HUES64 (cell line): ENCODE measurements around the gene HYOU1.

Experiments used
- H3K27ac ChIP-seq: 2 replicates; pipeline ENCODE4 v1.7.0; 2013; ENCODE audit warnings: low read depth, low read length, inconsistent platforms
- H3K27me3 ChIP-seq: 2 replicates; pipeline ENCODE4 v1.6.1; 2013; ENCODE audit warnings: mild to moderate bottlenecking, low read length; ENCODE audit not compliant: insufficient read depth
- H3K36me3 ChIP-seq: 2 replicates; pipeline ENCODE4 v1.6.1; 2013; ENCODE audit warnings: mild to moderate bottlenecking, low read length; ENCODE audit not compliant: insufficient read depth
- H3K4me1 ChIP-seq: 2 replicates; pipeline ENCODE4 v1.6.1; 2013; ENCODE audit warnings: mild to moderate bottlenecking, low read length, moderate library complexity; ENCODE audit not compliant: insufficient read depth
- H3K4me3 ChIP-seq: 2 replicates; pipeline ENCODE4 v1.5.1; 2013; ENCODE audit warnings: mild to moderate bottlenecking, low read length, moderate library complexity
- H3K9ac ChIP-seq: 2 replicates; pipeline ENCODE4 v1.6.1; 2013; ENCODE audit warnings: mild to moderate bottlenecking, low read depth, low read length
- H3K9me3 ChIP-seq: 2 replicates; pipeline ENCODE4 v1.6.1; 2013; ENCODE audit warnings: low read depth, low read length; ENCODE audit not compliant: insufficient read depth
- WGBS: fragments of 150-250, 120-280 bp; methylation state at CpG from one replicate; pipeline ENCODE4 v1.1.7; 2013; ENCODE audit warnings: missing lambda C conversion rate; 5-methylcytosine and 5-hydroxymethylcytosine counted together

The HYOU1 gene

DNA sequence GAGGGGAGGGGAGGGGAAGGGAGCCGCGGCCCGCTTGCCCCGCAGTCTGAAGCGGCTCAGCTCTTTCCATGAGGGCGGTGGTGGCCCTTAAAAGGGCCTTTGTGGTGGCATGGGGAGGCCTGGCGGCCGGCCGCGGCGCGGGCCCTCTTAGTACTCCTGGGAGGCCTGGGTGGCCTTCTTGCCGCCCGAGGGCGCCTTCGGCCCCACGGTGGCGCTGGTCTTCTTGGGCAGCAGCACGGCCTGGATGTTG, 37.7 kb upstream of the HYOU1 start:
- Histone ChIP-seq H3K36me3 (peaks cover 69% of the 10 kb centered on the region), H3K9ac (peak overlapping the region; percentile 98)
- under 1% methylated on average over 19 of the region's 19 CpGs for WGBS

DNA sequence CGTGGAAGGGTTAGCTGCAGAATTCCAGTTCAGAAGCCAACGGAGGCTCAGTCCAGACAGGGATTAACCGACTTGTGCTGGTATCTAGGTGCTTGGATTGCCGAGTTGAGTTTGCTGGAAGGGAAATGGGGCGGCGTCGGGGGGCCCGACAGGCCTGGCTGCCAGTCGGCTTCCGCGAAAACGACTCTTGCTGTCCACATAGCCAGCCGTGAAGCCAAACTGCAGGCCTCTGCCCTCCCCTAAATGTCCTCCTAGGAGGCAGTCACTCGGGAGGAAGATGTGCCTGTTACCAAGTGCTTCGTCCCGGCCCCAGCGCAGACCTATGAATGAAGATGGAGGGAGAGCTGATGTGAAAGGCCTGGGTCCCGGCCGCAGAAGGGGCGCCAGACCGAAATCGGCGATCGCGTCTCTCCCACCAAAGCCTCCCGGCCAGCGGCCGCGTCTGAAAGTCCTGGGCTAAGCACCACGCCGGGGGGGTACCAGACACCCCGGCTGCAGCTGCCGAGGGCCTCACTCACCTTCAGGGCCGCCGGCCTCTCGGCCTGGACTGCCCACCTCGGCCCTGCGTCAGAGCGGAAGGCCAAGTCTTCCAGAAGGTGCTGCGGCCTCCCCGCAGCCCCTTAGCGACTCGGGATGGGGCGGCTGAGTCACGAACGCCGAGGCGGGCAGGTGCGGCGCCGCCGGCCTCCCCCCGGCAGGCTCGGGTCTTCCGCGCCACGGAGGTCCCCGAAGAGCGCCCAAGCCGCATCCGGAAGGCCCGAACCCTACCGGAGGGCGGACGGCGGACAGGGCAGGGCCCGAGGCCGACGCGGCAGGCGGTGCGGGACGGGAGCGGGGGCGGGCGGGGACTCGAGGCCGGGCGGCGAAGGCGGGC, 37.2 kb upstream of the HYOU1 start:
- Histone ChIP-seq H3K9me3 (no peaks in the 10 kb centered on the region), H3K4me1 (peaks cover 12% of the 10 kb centered on the region; the same call in 1 of the 2 replicates), H3K9ac (peak overlapping the region; percentile 98), H3K27ac (peak overlapping the region; percentile 87), H3K36me3 (peaks cover 72% of the 10 kb centered on the region), H3K4me3 (peak overlapping the region; percentile 90), H3K27me3 (no peaks in the 10 kb centered on the region)
- WGBS: under 1% methylated on average over 81 of the region's 81 CpGs

More for the DNA sequence above, 37.7 kb upstream of the HYOU1 start:
- Histone ChIP-seq H3K27me3 (no peaks in the 10 kb centered on the region), H3K4me3 (peak overlapping the region; percentile 90), H3K27ac (peak overlapping the region; percentile 87), H3K9me3 (no peaks in the 10 kb centered on the region), H3K4me1 (peaks cover 12% of the 10 kb centered on the region; the same call in 1 of the 2 replicates)

DNA sequence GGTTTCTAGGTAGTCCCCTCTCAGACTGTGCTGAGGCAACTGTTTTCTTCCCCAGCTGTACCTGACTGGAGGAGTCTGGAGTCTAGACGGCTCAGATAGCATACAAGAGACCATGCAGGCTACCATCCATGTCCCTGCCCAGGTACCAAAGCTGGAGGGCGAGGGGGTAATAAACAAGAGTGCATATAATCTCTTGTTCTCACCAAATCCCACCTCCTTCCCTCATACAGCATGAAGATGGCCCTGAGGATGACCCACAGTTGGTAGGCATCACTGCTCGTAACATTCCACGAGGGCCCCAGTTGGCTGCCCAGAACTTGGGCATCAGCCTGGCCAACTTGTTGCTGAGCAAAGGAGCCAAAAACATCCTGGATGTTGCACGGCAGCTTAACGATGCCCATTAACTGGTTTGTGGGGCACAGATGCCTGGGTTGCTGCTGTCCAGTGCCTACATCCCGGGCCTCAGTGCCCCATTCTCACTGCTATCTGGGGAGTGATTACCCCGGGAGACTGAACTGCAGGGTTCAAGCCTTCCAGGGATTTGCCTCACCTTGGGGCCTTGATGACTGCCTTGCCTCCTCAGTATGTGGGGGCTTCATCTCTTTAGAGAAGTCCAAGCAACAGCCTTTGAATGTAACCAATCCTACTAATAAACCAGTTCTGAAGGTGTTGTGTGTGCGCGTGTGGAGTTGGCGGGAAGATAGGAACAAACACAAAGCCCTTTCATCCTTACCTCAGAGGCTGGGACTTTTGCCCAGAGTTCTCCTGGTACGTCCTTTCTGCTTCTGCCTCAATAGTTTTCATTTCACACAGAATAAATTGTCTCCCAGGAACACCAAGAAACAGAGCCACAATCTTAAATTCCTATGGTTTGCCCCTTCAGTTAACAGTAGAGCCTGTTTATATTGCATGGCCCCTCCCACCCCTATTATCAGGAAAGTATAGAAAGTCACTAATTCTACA, 36.2 kb upstream of the HYOU1 start:
- WGBS: 66% methylated on average over 10 of the region's 12 CpGs
- no peaks in the 10 kb centered on the region for H3K9me3 ChIP-seq
- H3K4me3 ChIP-seq: peak overlapping the region; percentile 90
- H3K4me1 ChIP-seq: peaks cover 12% of the 10 kb centered on the region; the same call in 1 of the 2 replicates
- no peak overlapping the region; the same call in 1 of the 2 replicates for H3K27ac ChIP-seq
- H3K27me3 ChIP-seq: no peaks in the 10 kb centered on the region
- H3K36me3 ChIP-seq: peaks cover 71% of the 10 kb centered on the region
- H3K9ac ChIP-seq: peak overlapping the region; percentile 98

DNA sequence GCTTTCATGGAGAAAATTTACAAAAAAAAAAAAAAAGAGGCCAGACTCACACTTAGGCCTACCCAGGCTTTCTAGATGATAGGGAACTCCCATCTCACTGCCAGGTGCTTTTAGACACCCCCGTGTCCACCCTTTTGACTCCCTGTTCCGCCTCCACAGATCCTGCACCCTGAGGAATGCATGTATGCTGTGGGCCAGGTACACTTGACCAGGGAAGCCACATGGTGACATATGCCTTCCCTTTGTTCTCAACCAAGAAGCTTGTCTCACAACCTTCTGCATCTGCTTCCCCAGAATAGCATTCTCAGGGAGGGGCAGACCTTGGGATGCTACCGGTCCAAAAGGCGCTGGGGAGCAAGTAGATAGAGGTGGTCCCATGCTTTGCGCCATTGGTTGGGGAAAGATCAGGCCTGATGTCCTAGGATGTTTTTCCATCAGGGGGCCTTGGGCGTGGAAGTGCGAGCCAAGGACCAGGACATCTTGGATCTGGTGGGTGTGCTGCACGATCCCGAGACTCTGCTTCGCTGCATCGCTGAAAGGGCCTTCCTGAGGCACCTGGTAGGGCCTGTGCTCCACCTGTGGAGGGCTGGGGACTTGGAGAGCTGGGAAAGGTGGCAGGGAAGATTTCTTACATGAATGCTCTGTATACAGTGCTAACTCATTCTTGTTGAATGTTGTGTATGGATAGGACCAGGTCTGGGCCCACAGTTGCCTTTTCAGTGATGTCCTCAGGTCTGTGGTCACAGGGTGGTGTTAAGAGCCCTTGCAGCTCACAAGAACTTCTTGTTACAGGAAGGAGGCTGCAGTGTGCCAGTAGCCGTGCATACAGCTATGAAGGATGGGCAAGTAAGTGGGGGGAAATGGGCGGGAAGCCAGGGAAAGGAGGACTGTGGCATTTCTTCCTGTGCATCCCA, 35.2 kb upstream of the HYOU1 start:
- 91% methylated on average over 13 of the region's 13 CpGs for WGBS
- peak overlapping the region; percentile 90 for H3K4me3 ChIP-seq

DNA sequence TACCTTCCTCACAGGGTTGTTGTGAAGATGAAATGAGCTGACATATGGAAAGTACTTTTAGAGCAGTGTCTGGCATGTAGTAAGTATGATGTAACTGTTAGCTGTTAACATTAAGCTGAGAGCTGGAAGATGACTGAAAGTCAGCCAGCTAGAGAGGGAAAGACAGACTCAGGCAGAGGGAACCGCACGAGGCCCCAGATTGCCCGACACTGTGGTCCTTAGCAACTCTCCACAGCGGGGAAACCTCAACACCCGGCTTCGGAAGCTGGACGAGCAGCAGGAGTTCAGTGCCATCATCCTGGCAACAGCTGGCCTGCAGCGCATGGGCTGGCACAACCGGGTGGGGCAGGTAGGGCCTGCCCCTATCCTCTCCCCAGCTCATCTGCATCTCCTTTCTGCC, 34.2 kb upstream of the HYOU1 start:
- Histone ChIP-seq H3K4me1 (peaks cover 12% of the 10 kb centered on the region; the same call in 1 of the 2 replicates), H3K36me3 (peaks cover 52% of the 10 kb centered on the region), H3K9me3 (no peaks in the 10 kb centered on the region), H3K9ac (no peak overlapping the region), H3K4me3 (no peak overlapping the region), H3K27ac (no peak overlapping the region), H3K27me3 (no peaks in the 10 kb centered on the region)
- WGBS: 88% methylated on average over 9 of the region's 9 CpGs

More for the DNA sequence above, 35.2 kb upstream of the HYOU1 start:
- peaks cover 12% of the 10 kb centered on the region; the same call in 1 of the 2 replicates for H3K4me1 ChIP-seq
- H3K27me3 ChIP-seq: no peaks in the 10 kb centered on the region
- peaks cover 62% of the 10 kb centered on the region for H3K36me3 ChIP-seq
- H3K9ac ChIP-seq: peak overlapping the region; percentile 98; the same call in 1 of the 2 replicates
- H3K9me3 ChIP-seq: no peaks in the 10 kb centered on the region
- peak overlapping the region; percentile 5; the same call in 1 of the 2 replicates for H3K27ac ChIP-seq

DNA sequence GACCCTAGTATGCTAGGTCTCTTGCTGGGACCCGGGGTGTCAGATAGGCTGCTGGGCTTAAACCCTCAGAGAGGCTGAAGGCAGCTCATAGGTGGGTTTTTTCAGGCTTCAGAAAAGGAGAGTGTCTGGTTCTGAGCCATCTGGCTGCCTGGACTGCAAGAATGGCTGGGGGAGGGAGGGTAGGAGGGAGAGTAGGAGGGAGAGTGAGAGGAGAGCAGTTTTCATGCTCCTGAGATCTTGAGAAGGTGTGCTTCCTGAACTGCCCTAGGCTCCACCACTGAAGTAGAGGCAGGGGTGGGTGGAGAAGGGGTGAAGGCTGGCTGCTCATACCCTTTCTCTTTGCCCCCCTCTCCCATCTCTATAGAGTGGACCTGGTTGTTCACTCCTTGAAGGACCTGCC, 32.3 kb upstream of the HYOU1 start:
- 94% methylated on average over 1 of the region's 1 CpG for WGBS
- H3K27me3 ChIP-seq: no peaks in the 10 kb centered on the region
- no peak overlapping the region for H3K27ac ChIP-seq
- peaks cover 16% of the 10 kb centered on the region; the same call in 1 of the 2 replicates for H3K4me1 ChIP-seq
- H3K9ac ChIP-seq: peak overlapping the region; percentile 21; the same call in 1 of the 2 replicates
- no peaks in the 10 kb centered on the region for H3K9me3 ChIP-seq
- H3K4me3 ChIP-seq: no peak overlapping the region
- H3K36me3 ChIP-seq: peaks cover 52% of the 10 kb centered on the region

DNA sequence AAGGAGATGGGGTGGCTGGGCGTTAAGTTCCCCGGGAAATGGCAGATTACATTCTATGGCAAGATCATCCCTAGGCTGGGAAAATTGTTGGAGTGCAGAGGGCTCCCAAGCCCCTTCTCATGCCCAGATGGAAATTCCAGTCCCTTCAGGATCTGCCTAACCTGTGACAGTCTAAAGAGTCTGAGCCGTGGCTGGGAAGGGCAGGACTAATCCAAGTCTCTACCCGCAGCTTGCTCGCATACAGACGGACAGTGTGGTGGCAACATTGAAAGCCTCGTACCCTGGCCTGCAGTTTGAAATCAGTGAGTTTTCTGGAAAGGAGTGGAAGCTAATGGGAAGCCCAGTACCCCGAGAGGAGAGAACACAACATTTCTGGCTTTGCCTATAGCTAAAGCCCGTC, 31.4 kb upstream of the HYOU1 start:
- no peak overlapping the region for H3K4me3 ChIP-seq
- no peaks in the 10 kb centered on the region for H3K27me3 ChIP-seq
- 94% methylated on average over 9 of the region's 9 CpGs for WGBS
- peaks cover 15% of the 10 kb centered on the region; the same call in 1 of the 2 replicates for H3K4me1 ChIP-seq
- no peaks in the 10 kb centered on the region for H3K9me3 ChIP-seq
- no peak overlapping the region for H3K9ac ChIP-seq
- H3K36me3 ChIP-seq: peaks cover 45% of the 10 kb centered on the region
- H3K27ac ChIP-seq: no peak overlapping the region

DNA sequence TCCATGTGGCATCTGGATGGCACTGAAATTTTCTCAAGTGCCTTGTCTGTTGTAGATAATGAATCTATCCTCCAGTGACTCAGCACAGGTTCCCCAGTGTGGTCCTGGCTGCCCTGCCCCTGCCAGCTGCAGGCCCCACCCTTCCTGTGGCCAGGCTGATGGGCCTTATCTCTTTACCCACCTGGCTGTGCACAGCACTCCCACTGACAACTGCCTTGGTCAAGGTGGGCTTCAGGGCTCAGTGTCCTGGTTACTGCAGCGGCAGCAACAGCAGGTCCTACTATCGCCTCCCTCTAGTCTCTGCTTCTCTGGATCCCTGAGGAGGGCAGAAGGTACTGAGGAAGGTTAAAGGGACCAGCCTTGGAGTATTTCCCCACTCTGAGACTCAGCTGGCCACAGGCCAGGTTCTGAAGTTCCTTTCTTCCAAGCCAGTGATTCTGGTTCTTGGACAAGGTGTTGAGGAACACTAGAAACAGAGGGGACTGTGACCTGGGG, 30.8 kb upstream of the HYOU1 start:
- Histone ChIP-seq H3K4me3 (no peak overlapping the region), H3K36me3 (peaks cover 39% of the 10 kb centered on the region), H3K4me1 (peaks cover 9% of the 10 kb centered on the region; the same call in 1 of the 2 replicates), H3K9ac (no peak overlapping the region), H3K27ac (no peak overlapping the region), H3K27me3 (no peaks in the 10 kb centered on the region), H3K9me3 (no peaks in the 10 kb centered on the region)
- 91% methylated on average over 2 of the region's 2 CpGs for WGBS

DNA sequence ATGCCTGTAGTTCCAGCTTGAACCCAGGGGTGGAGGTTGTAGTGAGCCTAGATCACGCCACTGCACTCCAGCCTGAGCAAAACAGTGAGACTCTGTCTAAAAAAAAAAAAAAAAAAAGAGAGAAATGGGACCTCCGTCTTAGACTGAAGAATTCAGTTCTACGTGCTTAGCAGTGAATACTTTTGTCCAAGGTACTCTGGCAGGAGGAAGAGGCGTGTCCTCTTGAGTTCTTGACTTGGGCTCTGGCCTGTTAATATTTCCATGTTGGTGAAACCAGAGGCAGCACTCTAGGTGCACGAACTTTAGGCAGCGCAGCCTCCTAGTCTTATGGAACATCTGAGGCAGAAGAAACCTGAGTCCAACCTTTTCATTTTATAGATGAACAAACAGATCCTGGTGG, 30.1 kb upstream of the HYOU1 start:
- H3K27me3 ChIP-seq: no peaks in the 10 kb centered on the region
- H3K9me3 ChIP-seq: no peaks in the 10 kb centered on the region
- H3K27ac ChIP-seq: no peak overlapping the region
- H3K9ac ChIP-seq: no peak overlapping the region
- H3K4me1 ChIP-seq: peaks cover 4% of the 10 kb centered on the region; the same call in 1 of the 2 replicates
- H3K36me3 ChIP-seq: peaks cover 37% of the 10 kb centered on the region
- H3K4me3 ChIP-seq: no peak overlapping the region
- 93% methylated on average over 6 of the region's 6 CpGs for WGBS

DNA sequence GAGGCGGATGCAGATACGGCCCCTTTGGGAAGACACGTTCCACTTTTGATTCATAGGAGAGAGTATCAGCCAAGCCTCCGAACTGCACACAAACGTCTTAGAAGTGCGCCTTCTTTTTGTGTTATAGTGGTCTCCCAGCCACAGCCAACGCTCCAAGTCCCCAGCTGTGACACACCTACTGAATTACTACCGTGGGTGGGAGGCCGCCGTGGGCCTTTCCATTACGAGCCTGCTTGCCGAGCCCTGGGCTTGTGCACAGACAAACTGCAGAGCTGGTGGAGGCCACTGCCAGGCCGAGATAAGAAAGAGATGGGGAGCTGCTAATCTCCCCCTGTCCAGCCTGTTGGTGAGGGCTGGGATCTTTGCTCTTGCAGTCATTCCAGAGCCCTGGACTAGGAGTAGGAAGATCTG, 28.4 kb upstream of the HYOU1 start:
- peaks cover 40% of the 10 kb centered on the region for H3K36me3 ChIP-seq
- H3K27me3 ChIP-seq: no peaks in the 10 kb centered on the region
- H3K9me3 ChIP-seq: no peaks in the 10 kb centered on the region
- peak overlapping the region; percentile 85 for H3K4me3 ChIP-seq
- H3K4me1 ChIP-seq: peaks cover 4% of the 10 kb centered on the region; the same call in 1 of the 2 replicates
- H3K9ac ChIP-seq: peak overlapping the region; percentile 94
- peak overlapping the region; percentile 33; the same call in 1 of the 2 replicates for H3K27ac ChIP-seq
- WGBS: 5% methylated on average over 13 of the region's 13 CpGs
